ENCODE measurements around the gene JHY. TPM values are rescaled to one million over a fixed set of nuclear protein-coding genes. Genes with fewer than 3 reads are reported as not detected.
A peak's percentile ranks its signal among the peaks of the same experiment; 100 is the strongest.
"Not testable (repeated sequence)": the region's sequence is repeated elsewhere in the genome, so short reads cannot be mapped to it uniquely, and the experiment has no call there.

Gene JHY
- total RNA-seq: 0.47 and 0.51 TPM in 2 replicates

DNA sequence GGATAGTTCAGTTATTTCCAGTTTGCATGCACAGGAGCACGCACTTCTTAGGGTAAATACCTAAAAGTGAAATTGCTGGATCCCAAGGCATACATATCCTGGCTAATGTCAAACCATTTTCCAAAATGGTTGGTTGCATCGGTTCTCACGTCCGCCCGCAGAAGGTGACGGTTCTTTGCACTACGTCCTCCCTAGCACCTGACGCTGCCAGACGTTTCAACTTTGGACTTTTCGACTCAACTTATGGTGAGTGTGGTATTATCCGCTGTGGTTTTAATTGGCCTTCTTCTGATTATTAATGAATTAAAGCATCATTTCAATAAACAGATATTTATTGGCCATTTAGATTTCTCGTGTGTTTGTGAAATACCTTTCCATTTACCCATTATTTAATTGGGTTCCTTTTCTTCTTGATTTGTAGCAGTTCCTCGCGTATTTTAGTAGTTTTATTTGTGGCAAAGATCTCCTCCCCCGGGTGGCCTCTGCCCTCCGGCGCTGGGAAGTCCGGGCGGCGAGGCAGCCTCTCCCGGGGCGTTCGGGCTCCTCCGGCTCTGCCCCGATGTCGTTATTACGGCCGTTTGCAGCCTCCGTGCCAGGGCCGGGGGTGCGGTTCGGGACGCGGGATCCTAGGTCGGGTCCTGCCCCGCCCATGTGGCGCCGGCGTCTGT lies at the start of gene JHY:
Gene JHY, plus strand, starts transcription at position 571 of the 668 bp plus-strand sequence. CDS start 3,091 bp downstream, outside the sequence.
- DNase-seq: peak; percentile 50

DNA sequence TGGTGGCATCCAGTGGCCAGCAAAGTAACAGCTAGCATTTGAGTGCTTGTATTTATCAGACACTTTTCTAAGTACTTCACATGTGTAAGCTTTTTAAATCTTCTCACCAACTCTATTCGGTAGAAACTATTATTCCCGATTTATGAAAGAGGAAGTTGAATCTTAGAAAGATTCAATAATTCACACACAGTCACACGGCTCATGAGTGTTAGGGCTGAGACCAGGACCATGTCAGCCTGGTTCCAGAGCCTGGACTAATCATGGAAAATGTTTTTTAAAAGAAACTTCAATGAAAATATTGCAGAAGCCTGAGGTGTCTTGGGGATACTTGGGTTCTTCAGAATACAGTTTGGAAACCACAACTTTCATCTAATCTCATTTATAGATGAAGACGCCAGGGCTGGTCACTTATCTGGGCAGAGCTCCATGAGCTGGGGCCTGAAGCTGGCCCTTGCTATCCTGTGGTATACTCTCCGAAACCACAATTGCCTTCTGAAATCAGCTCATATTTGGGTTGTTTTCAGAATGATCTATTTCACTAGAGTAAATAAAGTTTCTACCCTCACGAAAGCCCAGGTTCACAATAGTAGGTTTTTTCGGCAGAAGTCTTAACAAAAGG lies 48.6 kb upstream of the JHY start:
- no peak for DNase-seq

DNA sequence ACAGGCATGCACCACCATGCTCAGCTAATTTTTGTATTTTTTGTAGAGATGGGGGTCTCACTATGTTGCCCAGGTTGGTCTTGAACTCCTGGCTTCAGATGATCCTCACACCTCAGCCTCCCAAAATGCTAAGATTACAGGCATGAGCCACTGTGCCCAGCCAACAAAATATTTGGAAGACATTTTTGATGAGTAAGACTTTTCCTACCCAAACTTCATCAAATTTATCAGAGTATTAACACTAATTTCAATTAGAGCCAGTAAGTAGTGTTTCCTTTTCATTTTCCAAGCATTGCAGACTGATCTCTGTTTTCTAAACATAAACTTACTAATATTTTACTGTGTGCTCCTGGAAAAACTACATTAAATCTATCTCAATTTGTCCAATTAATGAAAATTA lies 45.6 kb upstream of the JHY start:
- DNase-seq: no peak

DNA sequence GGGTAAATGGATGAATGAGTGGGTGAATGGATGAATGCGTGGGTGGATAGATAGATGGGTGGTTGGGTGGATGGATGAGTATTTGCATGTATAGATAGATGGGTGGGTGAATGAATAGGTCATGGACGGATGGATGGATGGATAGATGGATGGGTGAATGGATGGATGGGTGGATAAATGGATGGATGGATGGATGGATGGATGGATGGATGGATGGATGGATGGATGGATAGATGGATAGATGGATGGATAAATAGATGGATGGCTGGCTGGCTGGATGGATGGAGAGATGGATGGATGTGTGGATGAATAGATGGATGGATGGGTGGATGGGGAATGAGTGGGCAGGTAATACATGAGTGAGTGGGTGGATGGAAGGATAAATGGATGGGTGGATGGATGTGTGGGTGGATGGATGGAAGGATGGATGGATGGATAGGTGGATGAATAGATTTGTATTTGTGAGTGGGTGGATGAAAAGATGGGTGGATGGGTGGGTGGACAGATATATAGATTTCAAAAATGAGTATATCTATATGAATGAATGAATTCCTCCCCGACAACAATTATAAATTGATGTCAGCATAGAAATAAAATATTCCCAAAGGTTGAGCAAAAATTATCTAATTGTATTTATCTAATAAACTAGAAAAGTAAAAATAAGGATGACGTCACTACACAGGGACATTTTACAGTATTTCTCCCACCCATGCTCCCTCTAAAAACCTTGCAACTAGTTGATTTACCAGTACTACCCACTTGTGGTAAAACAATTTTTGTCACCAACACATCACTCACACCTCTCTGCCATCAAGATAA lies 44.8 kb upstream of the JHY start:
- no peak for DNase-seq

DNA sequence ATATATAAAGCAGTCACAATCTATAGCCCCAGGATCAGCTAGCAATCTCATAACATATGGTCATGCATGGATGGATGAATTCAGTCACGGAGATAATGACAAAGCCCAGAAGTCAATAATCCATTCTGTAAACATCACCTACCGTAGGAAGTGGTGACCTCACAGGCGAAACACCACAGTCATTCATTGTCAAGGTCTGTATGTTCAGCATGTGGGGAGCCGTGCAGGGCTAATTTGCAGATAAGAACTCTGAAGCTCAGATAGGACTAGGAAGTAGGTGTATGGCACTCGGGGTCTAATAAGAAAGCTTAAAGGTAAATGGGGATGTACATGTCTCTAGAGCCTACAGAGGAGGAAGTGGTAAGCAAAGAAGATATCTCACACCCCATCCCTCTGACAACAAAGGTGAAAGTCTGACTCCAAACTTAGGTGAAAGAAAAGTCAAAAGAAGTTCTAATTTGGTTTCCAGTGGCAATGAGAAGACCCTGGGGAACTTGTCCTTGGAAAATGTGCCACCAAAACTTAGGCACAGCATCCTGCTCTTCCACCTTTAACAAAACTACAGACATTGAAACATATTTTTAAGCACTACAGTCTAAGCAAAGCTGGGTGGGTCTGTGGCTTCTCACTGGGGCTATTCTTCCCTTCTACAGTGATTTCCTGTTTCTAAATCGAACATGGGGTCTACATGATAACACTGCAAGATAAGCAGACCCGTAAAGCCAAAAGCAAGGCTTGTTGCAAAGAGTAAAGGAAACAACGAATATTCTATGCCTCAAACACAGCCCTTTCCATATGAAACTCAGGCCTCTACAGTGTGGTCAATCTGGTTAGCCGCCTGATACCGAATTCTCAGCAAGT lies 39.0 kb upstream of the JHY start:
- no peak for DNase-seq

DNA sequence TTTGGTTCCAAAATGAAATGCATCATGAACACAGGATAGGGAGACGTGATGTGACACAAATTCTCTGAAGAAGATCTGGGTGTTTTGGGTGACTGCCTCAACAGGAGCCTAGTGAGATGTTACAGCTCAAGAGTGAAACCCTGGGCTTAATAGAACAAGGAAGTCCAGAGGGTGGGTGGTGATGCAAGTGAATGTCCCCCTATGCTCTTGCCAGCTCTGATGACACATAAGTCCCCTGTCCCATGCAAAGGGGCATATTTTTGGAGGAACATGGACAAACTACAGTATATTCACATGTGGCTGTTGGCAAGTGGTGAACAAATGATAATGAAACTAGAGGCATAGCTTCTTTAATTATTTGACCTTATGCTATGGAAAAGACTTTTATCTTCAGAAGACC lies 35.1 kb upstream of the JHY start:
- no peak for DNase-seq

DNA sequence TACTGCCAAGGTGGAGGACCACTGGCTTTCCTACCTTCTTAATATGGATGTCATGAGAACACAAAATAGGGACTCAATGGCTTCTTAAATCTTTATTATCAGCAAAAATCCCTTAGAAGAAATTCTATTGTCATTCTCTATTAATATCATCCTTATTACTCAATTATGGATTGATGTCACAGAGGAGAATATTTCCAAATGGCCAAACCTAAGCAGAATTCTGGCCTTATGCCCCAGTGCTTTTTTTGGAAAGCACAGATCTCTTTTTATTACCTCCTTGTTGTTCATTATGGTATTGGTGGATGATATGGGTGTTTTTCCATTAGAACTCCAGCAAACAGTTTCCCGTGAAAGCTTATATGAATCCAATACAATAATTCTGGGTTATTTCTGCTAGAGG lies 34.4 kb upstream of the JHY start:
- no peak for DNase-seq

DNA sequence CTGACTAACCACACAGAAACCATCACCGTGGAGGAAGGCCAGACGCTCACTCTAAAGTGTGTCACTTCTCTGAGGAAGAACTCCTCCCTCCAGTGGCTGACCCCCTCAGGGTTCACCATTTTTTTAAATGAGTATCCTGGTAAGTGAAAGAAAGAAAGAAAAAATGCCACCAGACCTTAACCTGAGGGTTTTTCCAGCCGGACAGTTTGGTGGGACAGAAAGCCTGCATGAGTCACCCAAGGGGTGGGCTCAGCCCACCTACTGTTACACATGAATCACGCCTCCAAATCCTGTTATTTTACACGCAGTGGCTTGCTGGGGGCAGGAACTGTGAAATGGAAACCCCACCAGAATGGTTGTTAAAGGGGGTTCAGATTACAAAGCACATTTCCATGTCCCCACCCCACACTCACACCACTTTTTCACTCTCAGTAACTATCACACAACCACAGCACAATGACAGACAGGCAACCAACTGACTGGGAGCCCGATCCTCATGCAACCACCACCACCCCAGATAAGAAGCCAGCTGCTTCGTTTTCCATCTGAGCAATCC lies 32.4 kb upstream of the JHY start:
- peak; percentile 15 for DNase-seq

DNA sequence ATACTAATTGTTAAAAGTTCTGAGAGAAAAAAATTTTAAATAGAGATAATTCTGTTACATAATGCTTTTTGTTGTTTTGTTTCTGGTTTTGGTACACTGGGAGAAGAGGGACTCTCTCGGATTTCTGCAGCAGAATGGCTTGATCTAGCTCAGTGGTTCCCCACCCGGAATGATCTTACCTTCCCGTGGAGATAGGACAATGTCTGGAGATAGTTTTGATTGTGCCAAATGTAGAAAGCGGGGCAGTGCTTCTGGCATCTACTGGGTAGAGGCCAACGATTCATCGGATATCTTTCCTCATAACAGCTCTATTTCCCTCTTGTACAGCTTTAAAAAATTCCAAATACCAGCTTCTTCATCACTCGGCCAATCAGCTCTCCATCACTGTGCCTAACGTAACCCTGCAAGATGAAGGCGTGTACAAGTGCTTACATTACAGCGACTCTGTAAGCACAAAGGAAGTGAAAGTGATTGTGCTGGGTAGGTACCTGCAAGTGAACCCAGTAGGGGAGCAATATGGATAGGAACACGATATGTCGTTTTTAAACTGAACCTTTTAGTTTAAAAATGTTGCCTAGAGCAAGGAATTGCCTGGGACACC lies 31.1 kb upstream of the JHY start:
- no peak for DNase-seq

DNA sequence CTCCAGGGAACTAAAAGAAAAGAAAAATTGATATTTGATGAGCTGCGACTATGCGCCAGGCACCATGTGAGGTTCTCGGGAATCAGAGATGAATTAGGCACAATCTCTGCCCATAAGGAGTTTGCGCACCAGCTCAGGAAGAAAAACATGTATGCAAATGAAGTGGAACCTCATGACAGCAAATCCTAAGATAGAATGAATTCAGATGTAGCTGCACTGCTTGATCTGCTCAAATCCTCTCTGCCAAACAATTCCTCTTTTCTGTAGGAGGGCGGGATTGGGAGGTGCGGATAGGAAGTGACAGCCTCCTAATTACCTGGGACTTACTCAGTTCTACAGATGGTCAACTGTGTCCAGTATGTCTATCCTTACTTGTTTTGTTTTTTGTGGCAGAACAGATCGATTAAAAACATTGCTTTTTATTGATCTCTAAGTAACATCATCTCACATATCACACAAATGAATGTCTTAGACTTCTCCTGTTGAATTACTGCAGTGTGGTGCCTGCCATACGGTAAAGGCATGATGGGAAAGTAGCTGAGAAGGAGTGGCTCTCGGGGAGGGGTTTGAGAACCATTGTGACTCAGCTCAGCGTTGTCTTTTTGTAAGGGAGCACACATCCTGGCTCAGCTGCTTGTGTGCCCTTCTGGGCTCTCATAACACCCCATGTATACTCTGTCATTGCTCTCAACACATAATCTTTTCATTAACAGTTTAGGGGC lies 30.3 kb upstream of the JHY start:
- no peak for DNase-seq

DNA sequence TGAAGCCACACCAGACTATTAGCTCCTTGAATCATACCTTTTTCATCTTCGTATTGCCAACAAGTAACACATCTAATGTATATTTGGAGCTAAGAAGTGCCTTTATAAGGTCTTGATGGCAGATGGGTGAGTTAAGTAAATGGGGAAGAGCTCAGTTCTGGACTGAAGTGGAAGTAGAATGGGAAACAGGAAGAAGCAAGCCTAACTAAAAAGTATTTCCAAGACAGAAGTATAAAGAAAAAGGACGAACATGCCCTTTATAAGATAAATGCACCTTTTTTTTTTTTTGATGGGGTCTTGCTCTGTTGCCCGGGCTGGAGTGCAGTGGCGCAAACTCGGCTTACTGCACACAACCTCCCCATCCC lies 29.8 kb upstream of the JHY start:
- DNase-seq: no peak

DNA sequence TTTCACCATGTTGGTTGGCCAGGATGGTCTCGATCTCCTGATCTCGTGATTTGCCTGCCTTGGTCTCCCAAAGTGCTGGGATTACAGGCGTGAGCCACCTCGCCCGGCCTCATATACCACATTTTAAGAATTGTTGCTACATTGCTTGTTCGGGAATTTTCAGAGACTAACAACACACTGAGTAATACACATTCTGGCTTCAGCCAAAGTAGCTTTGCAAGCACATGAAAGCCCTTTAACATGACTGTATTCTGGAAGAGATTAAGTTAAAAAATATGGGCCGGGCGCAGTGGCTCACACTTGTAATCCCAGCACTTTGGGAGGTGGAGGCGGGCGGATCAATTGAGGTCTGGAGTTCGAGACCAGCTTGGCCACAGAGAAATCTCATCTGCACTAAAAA lies 29.3 kb upstream of the JHY start:
- no peak for DNase-seq

DNA sequence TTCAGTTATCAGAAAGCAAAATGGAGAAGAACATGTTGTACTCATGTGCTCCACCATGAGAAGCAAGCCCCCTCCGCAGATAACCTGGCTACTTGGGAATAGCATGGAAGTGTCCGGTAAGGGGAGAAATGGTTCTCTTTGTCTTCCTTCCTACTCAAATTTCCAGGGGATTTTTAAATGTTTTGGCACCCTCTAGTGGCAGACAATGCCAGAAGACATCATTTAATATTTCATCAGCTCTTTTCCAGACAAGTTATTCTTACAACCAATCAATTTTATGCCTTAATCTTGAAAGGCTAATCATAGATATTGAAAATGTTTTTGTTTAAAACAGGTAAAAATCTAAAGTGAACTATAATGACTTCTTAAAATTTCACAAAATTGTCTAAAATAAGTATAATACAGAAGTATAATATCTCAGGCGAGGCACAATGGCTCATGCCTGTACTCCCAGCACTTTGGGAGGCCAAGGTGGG lies 28.6 kb upstream of the JHY start:
- peak; percentile 85 for DNase-seq

DNA sequence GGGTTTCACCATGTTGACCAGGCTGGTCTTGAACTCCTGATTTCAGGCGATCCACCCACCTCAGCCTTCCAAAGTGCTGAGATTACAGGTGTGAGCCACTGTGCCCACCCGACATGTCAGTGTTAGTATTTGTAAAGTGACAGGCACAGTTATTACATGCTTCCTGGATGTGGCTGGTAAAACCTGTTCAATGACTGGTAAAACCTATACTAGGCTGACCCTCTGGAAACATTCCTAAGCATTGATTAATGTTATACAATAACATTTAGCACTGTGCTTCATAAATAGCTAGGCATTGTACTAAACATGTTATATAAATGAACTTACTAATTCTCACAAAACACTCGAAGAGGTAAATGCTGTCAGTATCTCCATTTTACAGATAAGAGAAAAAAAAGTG lies 20.9 kb upstream of the JHY start:
- no peak for DNase-seq

DNA sequence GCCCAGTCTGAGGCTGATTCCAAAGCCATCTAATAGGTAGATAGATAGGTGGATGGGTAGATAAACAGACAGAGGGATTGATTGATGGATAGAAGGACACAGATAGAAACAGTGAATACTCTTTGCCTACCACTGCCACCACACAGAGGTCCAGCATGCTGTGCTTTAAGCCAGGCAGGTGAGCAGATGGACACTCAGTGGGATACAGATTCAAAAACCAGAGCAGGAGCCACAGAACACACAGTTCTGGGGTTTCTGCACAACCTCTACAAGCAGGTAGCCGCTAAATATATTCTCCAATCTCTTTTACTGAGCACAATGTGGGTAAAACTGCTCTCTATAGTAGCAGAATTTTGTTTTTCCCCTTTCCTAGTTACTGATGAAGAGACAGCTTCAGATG lies 20.5 kb upstream of the JHY start:
- DNase-seq: no peak

DNA sequence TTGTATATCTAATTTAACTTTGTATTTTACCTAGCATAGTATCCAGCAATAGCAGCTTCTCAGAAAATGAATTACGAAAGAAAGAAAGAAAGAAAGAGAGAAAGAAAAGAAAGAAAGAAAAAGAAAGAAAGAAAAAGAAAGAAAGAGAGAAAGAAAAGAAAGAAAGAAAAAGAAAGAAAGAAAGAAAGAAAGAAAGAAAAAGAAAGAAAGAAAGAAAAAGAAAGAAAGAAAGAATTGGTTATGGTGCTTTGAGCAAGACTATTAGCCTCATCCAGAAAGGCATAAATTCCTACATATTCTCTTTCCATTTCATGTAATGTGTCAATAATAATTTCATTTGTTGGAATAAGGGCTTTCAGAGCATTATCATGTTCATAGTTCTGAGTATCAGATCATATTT lies 19.4 kb upstream of the JHY start:
- not testable (repeated sequence) for DNase-seq

DNA sequence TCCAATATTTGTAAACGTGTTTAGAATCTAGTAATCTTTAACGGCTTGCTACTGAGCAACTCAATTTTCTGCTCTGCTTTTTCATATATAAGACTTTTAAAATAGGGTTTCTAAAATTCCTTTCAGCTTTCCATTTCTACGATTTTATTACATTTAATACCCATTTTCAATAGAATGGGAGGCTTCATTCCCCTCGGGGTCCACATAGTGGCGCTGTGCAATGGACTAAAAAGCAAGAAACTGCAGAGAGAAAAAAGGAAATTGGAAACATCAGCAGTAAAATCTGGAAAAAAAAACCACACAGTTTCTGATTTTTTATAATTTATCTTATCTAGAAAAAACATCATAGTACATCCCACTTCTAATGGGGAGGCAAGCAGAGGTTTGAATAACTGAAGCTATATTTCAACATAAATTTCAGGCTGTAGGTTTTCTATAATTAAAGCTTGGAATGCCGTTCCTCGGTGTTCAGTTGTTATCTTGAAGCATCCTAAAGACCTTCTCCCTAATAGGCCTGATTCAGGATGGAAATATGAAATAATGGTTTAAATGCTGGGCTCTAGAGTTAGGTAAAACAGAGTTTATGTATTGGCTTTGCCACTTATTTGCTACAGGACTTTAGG lies 18.7 kb upstream of the JHY start:
- DNase-seq: peak; percentile 69

DNA sequence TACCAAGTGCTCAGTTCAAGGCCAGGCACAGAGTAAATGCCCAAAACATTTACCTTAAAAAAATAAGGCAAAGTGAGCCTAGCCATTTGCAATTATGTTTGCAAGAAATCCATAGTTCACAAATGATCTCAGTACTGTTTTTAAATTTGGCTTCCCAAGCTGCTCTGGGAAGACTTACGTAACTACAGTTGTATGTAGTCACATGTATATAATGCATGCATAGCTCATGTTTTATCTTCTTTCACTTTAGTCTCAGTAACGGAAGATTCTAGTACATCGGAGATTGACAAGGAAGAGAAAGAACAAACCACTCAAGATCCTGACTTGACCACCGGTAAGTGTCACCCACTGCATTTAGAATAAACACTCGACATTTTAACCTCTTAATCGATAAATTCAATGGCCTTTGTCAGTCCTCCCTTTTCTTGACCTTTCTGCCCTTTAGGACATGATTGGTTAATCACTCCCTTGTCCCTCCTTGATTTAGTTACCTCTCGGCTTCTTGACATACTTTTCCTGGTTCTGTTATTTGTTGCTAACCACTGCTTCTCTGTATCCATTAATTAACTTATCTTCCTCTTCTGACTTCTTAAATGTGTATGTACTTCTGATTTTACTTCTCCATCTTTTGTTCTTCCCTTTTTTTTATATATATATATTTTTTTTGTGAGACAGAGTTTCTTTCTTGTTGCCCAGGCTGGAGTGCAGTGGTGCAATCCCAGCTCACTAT lies 18.0 kb upstream of the JHY start:
- DNase-seq: no peak

DNA sequence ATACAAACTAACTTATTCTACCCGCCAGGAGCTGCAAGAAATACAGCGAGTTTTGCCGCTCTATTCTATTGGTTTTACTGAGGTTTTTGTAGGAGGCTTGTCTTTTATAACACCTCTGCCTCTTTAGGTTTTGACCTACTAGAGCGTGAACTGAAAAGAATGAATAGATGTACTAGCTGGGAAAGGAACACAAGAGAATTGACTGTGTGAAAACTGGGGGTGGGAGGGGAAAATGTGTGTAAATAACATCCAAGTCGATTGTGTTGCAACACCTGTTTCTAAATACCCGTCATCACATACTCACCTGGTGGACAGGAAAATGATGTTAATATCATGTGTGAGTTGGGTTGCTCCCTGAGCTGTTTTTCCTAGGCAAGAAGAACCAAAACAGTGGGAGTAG lies 12.9 kb upstream of the JHY start:
- DNase-seq: no peak

DNA sequence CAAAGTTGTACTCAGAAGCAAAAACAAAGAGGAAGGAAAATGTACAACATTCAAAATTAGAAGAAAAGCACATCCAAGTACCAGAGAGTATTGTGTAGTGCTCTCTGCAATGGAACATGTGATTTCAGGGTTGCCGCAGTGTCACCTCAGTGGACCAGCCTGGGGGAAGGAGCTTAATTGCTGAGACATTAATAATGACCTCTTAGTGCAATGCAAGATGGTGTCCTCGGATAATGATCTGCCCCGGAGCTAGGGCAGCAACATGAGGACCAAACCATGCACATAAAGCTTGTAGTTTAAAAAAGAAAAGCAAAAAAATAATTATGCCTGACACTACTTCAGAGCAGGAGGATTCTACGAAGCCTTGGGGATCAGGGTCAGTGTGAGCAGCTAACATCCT lies 11.3 kb upstream of the JHY start:
- no peak for DNase-seq

Data from dermis blood vessel endothelial cell (primary cell).